Head of caudate nucleus (tissue), 42 donors: ENCODE results near the gene PDE3A.

Source experiments
- DNase-seq, 42 donors: peaks; one replicate each; pipeline versions ENCODE4 v3.0.0 to v3.0.0-alpha.2; 2020 to 2021; ENCODE audit warnings: mixed read lengths in 7 of 42
- intact Hi-C: fragments of 100-400 bp; cut with DNase I; formaldehyde crosslinking; loops from one replicate; pipeline ENCODE4 v1.15.0; 2022

Gene PDE3A

GRCh38 chr12:20477672-20478071, 109.3 kb downstream of the PDE3A start:
- intact Hi-C loops = no loop called here
- DNase-seq = peak in 4 of 42 donors; percentile 4 to 16 (median 10)

- intact Hi-C loops = no loop called here
- no peak for DNase-seq
Observed at GRCh38 chr12:20482491-20483054, 114.2 kb downstream of the PDE3A start.

GRCh38 chr12:20483776-20484175, 115.4 kb downstream of the PDE3A start:
- no peak for DNase-seq
- intact Hi-C loops = no loop called here

- intact Hi-C loops = loop anchor here (5.0 kb wide), 1 partner anchor 116 kb away; no protein-coding TSS in a partner anchor
Observed at GRCh38 chr12:20486233-20486632, 117.9 kb downstream of the PDE3A start.

GRCh38 chr12:20487519-20487918, 119.2 kb downstream of the PDE3A start:
- no peak for DNase-seq

More at GRCh38 chr12:20486233-20486632, 117.9 kb downstream of the PDE3A start:
- DNase-seq = peak in 10 of 42 donors; percentile 15 to 66 (median 26)

GRCh38 chr12:20489645-20490044, 121.3 kb downstream of the PDE3A start:
- intact Hi-C loops = loop anchor here (5.0 kb wide), 1 partner anchor 113 kb away; no protein-coding TSS in a partner anchor
- no peak for DNase-seq

More at GRCh38 chr12:20487519-20487918, 119.2 kb downstream of the PDE3A start:
- intact Hi-C loops = loop anchor here (5.0 kb wide), 1 partner anchor 115 kb away; no protein-coding TSS in a partner anchor

- intact Hi-C loops = no loop called here
Observed at GRCh38 chr12:20490213-20490612, 121.9 kb downstream of the PDE3A start.

GRCh38 chr12:20491290-20491689, 123.0 kb downstream of the PDE3A start:
- intact Hi-C loops = no loop called here
- DNase-seq = no peak

More at GRCh38 chr12:20490213-20490612, 121.9 kb downstream of the PDE3A start:
- no peak for DNase-seq

GRCh38 chr12:20492251-20492760, 124.0 kb downstream of the PDE3A start:
- intact Hi-C loops = no loop called here

GRCh38 chr12:20493934-20494333, 125.6 kb downstream of the PDE3A start:
- no peak for DNase-seq

More at GRCh38 chr12:20492251-20492760, 124.0 kb downstream of the PDE3A start:
- DNase-seq = no peak

GRCh38 chr12:20494851-20495250, 126.5 kb downstream of the PDE3A start:
- DNase-seq = no peak
- intact Hi-C loops = no loop called here

More at GRCh38 chr12:20493934-20494333, 125.6 kb downstream of the PDE3A start:
- intact Hi-C loops = no loop called here

GRCh38 chr12:20495997-20496396, 127.7 kb downstream of the PDE3A start:
- intact Hi-C loops = no loop called here
- no peak for DNase-seq

- no peak for DNase-seq
- intact Hi-C loops = no loop called here
Observed at GRCh38 chr12:20497707-20498106, 129.4 kb downstream of the PDE3A start.

GRCh38 chr12:20501958-20502357, 133.6 kb downstream of the PDE3A start:
- intact Hi-C loops = no loop called here

GRCh38 chr12:20503858-20504257, 135.5 kb downstream of the PDE3A start:
- intact Hi-C loops = no loop called here
- DNase-seq = no peak

More at GRCh38 chr12:20501958-20502357, 133.6 kb downstream of the PDE3A start:
- DNase-seq = no peak

- intact Hi-C loops = no loop called here
Observed at GRCh38 chr12:20505056-20505455, 136.7 kb downstream of the PDE3A start.

GRCh38 chr12:20507056-20507455, 138.7 kb downstream of the PDE3A start:
- no peak for DNase-seq
- intact Hi-C loops = no loop called here

More at GRCh38 chr12:20505056-20505455, 136.7 kb downstream of the PDE3A start:
- DNase-seq = no peak

- no peak for DNase-seq
- intact Hi-C loops = no loop called here
Observed at GRCh38 chr12:20507711-20508110, 139.4 kb downstream of the PDE3A start.

- DNase-seq = no peak
- intact Hi-C loops = no loop called here
Observed at GRCh38 chr12:20508359-20508758, 140.0 kb downstream of the PDE3A start.

- intact Hi-C loops = no loop called here
- no peak for DNase-seq
Observed at GRCh38 chr12:20508962-20509361, 140.6 kb downstream of the PDE3A start.

- intact Hi-C loops = no loop called here
- no peak for DNase-seq
Observed at GRCh38 chr12:20510811-20511210, 142.5 kb downstream of the PDE3A start.
